Endothelial cell (in vitro differentiated cells): ENCODE results near the gene GAS2L1. TPM values are rescaled to one million over a fixed set of nuclear protein-coding genes. Genes with fewer than 3 reads are reported as not detected.

Experiments used
- DNase-seq: peaks from one replicate; pipeline ENCODE4 v3.0.0; 2021; ENCODE audit warnings: low spot score
- H3K27ac Mint-ChIP-seq: one replicate; pipeline ENCODE4 v1.8.0; 2021; ENCODE audit warnings: mixed read lengths, inconsistent platforms; ENCODE audit not compliant: unreplicated experiment
- H3K27me3 Mint-ChIP-seq: one replicate; pipeline ENCODE4 v1.8.0; 2021; ENCODE audit warnings: mild to moderate bottlenecking, moderate library complexity, mixed read lengths, inconsistent platforms; ENCODE audit not compliant: unreplicated experiment
- H3K36me3 Mint-ChIP-seq: one replicate; pipeline ENCODE4 v1.8.0; 2021; ENCODE audit warnings: mild to moderate bottlenecking, low read depth, mixed read lengths, inconsistent platforms; ENCODE audit not compliant: unreplicated experiment
- H3K4me1 Mint-ChIP-seq: one replicate; pipeline ENCODE4 v1.8.0; 2021; ENCODE audit warnings: mild to moderate bottlenecking, mixed read lengths, inconsistent platforms; ENCODE audit not compliant: unreplicated experiment
- H3K4me3 Mint-ChIP-seq: one replicate; pipeline ENCODE4 v1.8.0; 2021; ENCODE audit warnings: mild to moderate bottlenecking, mixed read lengths, inconsistent platforms; ENCODE audit not compliant: unreplicated experiment
- H3K9me3 Mint-ChIP-seq: one replicate; pipeline ENCODE4 v1.8.0; 2021; ENCODE audit warnings: mixed read lengths, inconsistent platforms; ENCODE audit not compliant: unreplicated experiment
- total RNA-seq: library from RNA; stranded (reverse); fragmentation: NEBNext Ultra II Directional; extraction: Animal tissue kit (Norgen Biotek cat#: 25700); gene quantifications from one replicate; pipeline ENCODE4 v1.2.1, GENCODE V29; 2021; ENCODE audit not compliant: unreplicated experiment
- TF ChIP-seq, protein P1 (sequence below): fragments of 200-600 bp; sonication (generic); IDR thresholded peaks from one replicate; pipeline ENCODE4 v1.5.0; 2021; ENCODE audit warnings: antibody characterized with exemption; ENCODE audit not compliant: unreplicated experiment

GAS2L1 gene
- total RNA-seq, 1 donor from 2014 or later = 33.6 TPM

- Mint-ChIP-seq H3K4me1 (peaks cover 14% of the 10 kb centered on the region), H3K36me3 (peaks cover 30% of the 10 kb centered on the region), H3K9me3 (no peaks in the 10 kb centered on the region), H3K27ac (no peak overlapping the region), H3K27me3 (peaks cover 17% of the 10 kb centered on the region), H3K4me3 (peak overlapping the region; percentile 77)
- TF ChIP-seq, protein P1, sequence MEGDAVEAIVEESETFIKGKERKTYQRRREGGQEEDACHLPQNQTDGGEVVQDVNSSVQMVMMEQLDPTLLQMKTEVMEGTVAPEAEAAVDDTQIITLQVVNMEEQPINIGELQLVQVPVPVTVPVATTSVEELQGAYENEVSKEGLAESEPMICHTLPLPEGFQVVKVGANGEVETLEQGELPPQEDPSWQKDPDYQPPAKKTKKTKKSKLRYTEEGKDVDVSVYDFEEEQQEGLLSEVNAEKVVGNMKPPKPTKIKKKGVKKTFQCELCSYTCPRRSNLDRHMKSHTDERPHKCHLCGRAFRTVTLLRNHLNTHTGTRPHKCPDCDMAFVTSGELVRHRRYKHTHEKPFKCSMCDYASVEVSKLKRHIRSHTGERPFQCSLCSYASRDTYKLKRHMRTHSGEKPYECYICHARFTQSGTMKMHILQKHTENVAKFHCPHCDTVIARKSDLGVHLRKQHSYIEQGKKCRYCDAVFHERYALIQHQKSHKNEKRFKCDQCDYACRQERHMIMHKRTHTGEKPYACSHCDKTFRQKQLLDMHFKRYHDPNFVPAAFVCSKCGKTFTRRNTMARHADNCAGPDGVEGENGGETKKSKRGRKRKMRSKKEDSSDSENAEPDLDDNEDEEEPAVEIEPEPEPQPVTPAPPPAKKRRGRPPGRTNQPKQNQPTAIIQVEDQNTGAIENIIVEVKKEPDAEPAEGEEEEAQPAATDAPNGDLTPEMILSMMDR = no peak
- no peak for DNase-seq
Measured at GRCh38 chr22:29328566-29329500, 22.4 kb downstream of the GAS2L1 start.

DNA sequence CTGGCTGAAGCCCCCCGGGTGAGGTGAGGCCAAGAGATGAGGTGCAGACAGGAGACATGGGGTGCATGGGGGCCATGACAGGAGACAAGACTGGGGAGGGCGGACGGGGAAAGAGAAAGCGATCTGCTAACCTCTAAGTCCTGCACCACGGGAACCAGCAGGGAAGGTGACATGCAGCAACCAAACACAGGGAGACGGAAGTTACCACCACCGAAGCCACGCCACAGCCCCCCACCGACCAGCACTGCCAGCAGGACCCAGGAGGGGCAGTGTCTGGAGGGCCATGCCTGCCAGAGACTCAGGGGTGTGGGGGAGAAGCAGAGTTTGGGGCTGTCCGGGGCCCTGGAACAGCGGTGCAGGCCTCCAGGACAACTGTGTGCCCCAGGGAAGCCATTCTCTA is 23.1 kb downstream of the GAS2L1 start:
- peak overlapping the region; percentile 77 for H3K4me3 Mint-ChIP-seq
- peaks cover 13% of the 10 kb centered on the region for H3K27me3 Mint-ChIP-seq
- H3K9me3 Mint-ChIP-seq = no peaks in the 10 kb centered on the region
- TF ChIP-seq, protein P1 = no peak
- no peak for DNase-seq
- H3K36me3 Mint-ChIP-seq = peaks cover 27% of the 10 kb centered on the region
- H3K27ac Mint-ChIP-seq = no peak overlapping the region
- H3K4me1 Mint-ChIP-seq = peaks cover 14% of the 10 kb centered on the region

GRCh38 chr22:29330291-29330690 is 23.8 kb downstream of the GAS2L1 start:
- Mint-ChIP-seq H3K27ac (no peak overlapping the region), H3K4me3 (peak overlapping the region; percentile 4), H3K36me3 (peaks cover 24% of the 10 kb centered on the region), H3K27me3 (peaks cover 9% of the 10 kb centered on the region), H3K9me3 (no peaks in the 10 kb centered on the region), H3K4me1 (peaks cover 14% of the 10 kb centered on the region)
- no peak for DNase-seq
- TF ChIP-seq, protein P1 = no peak

DNA sequence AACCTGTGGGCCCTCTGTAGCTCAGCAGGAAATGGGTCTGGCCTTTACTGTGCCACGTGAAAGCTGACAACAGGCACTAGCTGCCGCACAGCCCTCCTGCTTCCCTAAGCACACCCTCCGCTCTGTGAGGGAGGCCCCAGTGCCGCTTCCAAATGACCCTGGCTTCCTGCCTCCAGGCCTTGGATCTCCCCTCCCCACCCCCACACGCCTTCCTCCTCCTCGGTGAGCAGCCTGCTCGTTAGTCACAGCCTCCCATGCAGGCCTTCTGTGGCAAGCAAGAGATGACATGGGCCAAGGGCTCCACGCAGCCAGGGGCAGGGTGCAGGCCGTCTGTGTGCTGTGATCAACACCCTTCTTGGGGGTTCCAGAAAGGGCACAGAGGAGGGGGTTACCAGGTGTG is 24.3 kb downstream of the GAS2L1 start:
- peaks cover 9% of the 10 kb centered on the region for H3K27me3 Mint-ChIP-seq
- peak; percentile 50 for DNase-seq
- no peak overlapping the region for H3K27ac Mint-ChIP-seq
- TF ChIP-seq, protein P1 = no peak
- no peaks in the 10 kb centered on the region for H3K9me3 Mint-ChIP-seq
- peaks cover 14% of the 10 kb centered on the region for H3K4me1 Mint-ChIP-seq
- H3K4me3 Mint-ChIP-seq = peak overlapping the region; percentile 4
- peaks cover 27% of the 10 kb centered on the region for H3K36me3 Mint-ChIP-seq

GRCh38 chr22:29331213-29331612 is 24.8 kb downstream of the GAS2L1 start:
- H3K36me3 Mint-ChIP-seq = peaks cover 31% of the 10 kb centered on the region
- peaks cover 14% of the 10 kb centered on the region for H3K4me1 Mint-ChIP-seq
- no peak overlapping the region for H3K27ac Mint-ChIP-seq
- TF ChIP-seq, protein P1 = no peak
- H3K9me3 Mint-ChIP-seq = no peaks in the 10 kb centered on the region
- H3K27me3 Mint-ChIP-seq = peaks cover 10% of the 10 kb centered on the region
- H3K4me3 Mint-ChIP-seq = no peak overlapping the region
- DNase-seq = no peak
